ENCODE data around the gene DNMT1.

GRCh38 chr19:10227026-10227971 is 32.5 kb upstream of the DNMT1 start:
- TF ChIP-seq CTCF (IDR thresholded peaks at IDR 0.05) (no peak), POLR2A (IDR thresholded peaks at IDR 0.05) (no peak)

Data from right lobe of liver (tissue), 4 donors.